HUDEP-2 (cell line): ENCODE results near the gene ALDH3B2.
"Not testable (repeated sequence)": the region's sequence is repeated elsewhere in the genome, so short reads cannot be mapped to it uniquely, and the experiment has no call there.

Experiments used
- DNase-seq, 76 experiments: peaks; one replicate each; lab custom pipeline; 2025; ENCODE audit not compliant: unreplicated experiment in 76 of 76; lab: John Stamatoyannopoulos, UW

The ALDH3B2 gene

GRCh38 chr11:67687986-67688385 lies 13.6 kb upstream of the ALDH3B2 start:
- DNase-seq: no peak

- DNase-seq: not testable (repeated sequence)
Observed at GRCh38 chr11:67685641-67686332, 11.4 kb upstream of the ALDH3B2 start.

- DNase-seq: not testable (repeated sequence)
Observed at GRCh38 chr11:67682126-67683034, 8.0 kb upstream of the ALDH3B2 start.

- DNase-seq: no peak
Observed at GRCh38 chr11:67680696-67681470, 6.5 kb upstream of the ALDH3B2 start.

- peak in 4 of 76 experiments; percentile 5 to 38 (median 16) for DNase-seq
Observed at GRCh38 chr11:67675058-67675747, 780 bp upstream of the ALDH3B2 start.

GRCh38 chr11:67673902-67674301 lies 521 bp downstream of the ALDH3B2 start:
- DNase-seq: no peak

- no peak for DNase-seq
Observed at GRCh38 chr11:67673358-67673757, 1.1 kb downstream of the ALDH3B2 start.

- DNase-seq: no peak
Observed at GRCh38 chr11:67671211-67671520, 3.3 kb downstream of the ALDH3B2 start.

- no peak for DNase-seq
Observed at GRCh38 chr11:67670316-67671210, 3.9 kb downstream of the ALDH3B2 start.

- no peak for DNase-seq
Observed at GRCh38 chr11:67668192-67668551, 6.3 kb downstream of the ALDH3B2 start.

- DNase-seq: no peak
Observed at GRCh38 chr11:67667490-67668191, 6.8 kb downstream of the ALDH3B2 start.

- DNase-seq: no peak
Observed at GRCh38 chr11:67666676-67667489, 7.5 kb downstream of the ALDH3B2 start.

GRCh38 chr11:67666303-67666645 lies 8.1 kb downstream of the ALDH3B2 start:
- DNase-seq: no peak

- DNase-seq: peak in 2 of 76 experiments; percentile 6 to 11
Observed at GRCh38 chr11:67665541-67666302, 8.7 kb downstream of the ALDH3B2 start.

GRCh38 chr11:67664696-67665540 lies 9.5 kb downstream of the ALDH3B2 start:
- DNase-seq: no peak

- no peak for DNase-seq
Observed at GRCh38 chr11:67664213-67664585, 10.2 kb downstream of the ALDH3B2 start.
